Mononuclear cell (primary cell): ENCODE data around the gene PIP4K2A. TPM values are rescaled to one million over a fixed set of nuclear protein-coding genes. Genes with fewer than 3 reads are reported as not detected.
"Not testable (repeated sequence)": the region's sequence is repeated elsewhere in the genome, so short reads cannot be mapped to it uniquely, and the experiment has no call there.

Experiments
- H3K27me3 ChIP-seq: 2 replicates; pipeline ENCODE4 v1.6.0; 2011; ENCODE audit warnings: low read length, control low read depth; ENCODE audit not compliant: insufficient read depth
- H3K4me1 ChIP-seq: 2 replicates; pipeline ENCODE4 v1.5.1; 2011; ENCODE audit warnings: mild to moderate bottlenecking, low read length, control low read depth; ENCODE audit not compliant: insufficient read depth
- H3K4me3 ChIP-seq: 2 replicates; pipeline ENCODE4 v1.5.1; 2011; ENCODE audit warnings: mild to moderate bottlenecking, low read length, moderate library complexity
- H3K9me3 ChIP-seq: 2 replicates; pipeline ENCODE4 v1.5.1; 2011; ENCODE audit warnings: low read depth, mild to moderate bottlenecking, control low read depth, low read length
- total RNA-seq: library from RNA; depleted of rRNA; stranded (reverse); fragments of >200 nt; gene quantifications from one replicate; pipeline ENCODE4 v1.2.3, GENCODE V29; 2012

PIP4K2A gene
- total RNA-seq, 1 donor: 126 TPM

GRCh38 chr10:22693371-22693784 lies 21.0 kb downstream of the PIP4K2A start:
- Histone ChIP-seq H3K4me3 (no peak overlapping the region), H3K27me3 (no peaks in the 10 kb centered on the region), H3K4me1 (peaks cover 63% of the 10 kb centered on the region), H3K9me3 (no peaks in the 10 kb centered on the region)

GRCh38 chr10:22692119-22692518 lies 22.3 kb downstream of the PIP4K2A start:
- H3K4me3 ChIP-seq, H3K27me3 ChIP-seq, H3K9me3 ChIP-seq: not testable (repeated sequence)
- peaks cover 59% of the 10 kb centered on the region for H3K4me1 ChIP-seq

- Histone ChIP-seq H3K27me3 (no peaks in the 10 kb centered on the region), H3K4me3 (no peak overlapping the region), H3K4me1 (peaks cover 69% of the 10 kb centered on the region), H3K9me3 (no peaks in the 10 kb centered on the region)
Measured at GRCh38 chr10:22690614-22691431, 23.6 kb downstream of the PIP4K2A start.

- Histone ChIP-seq H3K4me3 (no peak overlapping the region), H3K9me3 (no peaks in the 10 kb centered on the region), H3K4me1 (peaks cover 76% of the 10 kb centered on the region)
Measured at GRCh38 chr10:22690158-22690557, 24.2 kb downstream of the PIP4K2A start.

GRCh38 chr10:22686347-22686746 lies 28.0 kb downstream of the PIP4K2A start:
- Histone ChIP-seq H3K4me3 (no peak overlapping the region), H3K4me1 (peaks cover 84% of the 10 kb centered on the region), H3K27me3 (no peaks in the 10 kb centered on the region), H3K9me3 (no peaks in the 10 kb centered on the region)

More at GRCh38 chr10:22690158-22690557, 24.2 kb downstream of the PIP4K2A start:
- H3K27me3 ChIP-seq: no peaks in the 10 kb centered on the region

GRCh38 chr10:22685926-22686325 lies 28.5 kb downstream of the PIP4K2A start:
- H3K27me3 ChIP-seq: no peaks in the 10 kb centered on the region
- no peaks in the 10 kb centered on the region for H3K9me3 ChIP-seq
- no peak overlapping the region for H3K4me3 ChIP-seq
- H3K4me1 ChIP-seq: peaks cover 84% of the 10 kb centered on the region

GRCh38 chr10:22684699-22685098 lies 29.7 kb downstream of the PIP4K2A start:
- no peak overlapping the region for H3K4me3 ChIP-seq

GRCh38 chr10:22683140-22683389 lies 31.3 kb downstream of the PIP4K2A start:
- H3K4me1 ChIP-seq: peaks cover 79% of the 10 kb centered on the region
- H3K27me3 ChIP-seq: no peaks in the 10 kb centered on the region
- no peak overlapping the region for H3K4me3 ChIP-seq
- H3K9me3 ChIP-seq: no peaks in the 10 kb centered on the region

More at GRCh38 chr10:22684699-22685098, 29.7 kb downstream of the PIP4K2A start:
- no peaks in the 10 kb centered on the region for H3K27me3 ChIP-seq
- no peaks in the 10 kb centered on the region for H3K9me3 ChIP-seq
- peaks cover 80% of the 10 kb centered on the region for H3K4me1 ChIP-seq

GRCh38 chr10:22682237-22683139 lies 31.9 kb downstream of the PIP4K2A start:
- Histone ChIP-seq H3K4me3 (no peak overlapping the region), H3K9me3 (no peaks in the 10 kb centered on the region), H3K27me3 (no peaks in the 10 kb centered on the region), H3K4me1 (peaks cover 83% of the 10 kb centered on the region)

GRCh38 chr10:22681783-22682183 lies 32.6 kb downstream of the PIP4K2A start:
- H3K4me1 ChIP-seq: peaks cover 86% of the 10 kb centered on the region
- no peak overlapping the region for H3K4me3 ChIP-seq
- H3K27me3 ChIP-seq: no peaks in the 10 kb centered on the region
- H3K9me3 ChIP-seq: no peaks in the 10 kb centered on the region

- Histone ChIP-seq H3K4me1 (peaks cover 86% of the 10 kb centered on the region), H3K4me3 (no peak overlapping the region)
Measured at GRCh38 chr10:22681301-22681700, 33.1 kb downstream of the PIP4K2A start.

GRCh38 chr10:22679608-22680007 lies 34.8 kb downstream of the PIP4K2A start:
- Histone ChIP-seq H3K27me3 (no peaks in the 10 kb centered on the region), H3K4me1 (peaks cover 87% of the 10 kb centered on the region), H3K9me3 (no peaks in the 10 kb centered on the region), H3K4me3 (no peak overlapping the region)

More at GRCh38 chr10:22681301-22681700, 33.1 kb downstream of the PIP4K2A start:
- Histone ChIP-seq H3K27me3 (no peaks in the 10 kb centered on the region), H3K9me3 (no peaks in the 10 kb centered on the region)

- no peak overlapping the region for H3K4me3 ChIP-seq
- peaks cover 77% of the 10 kb centered on the region for H3K4me1 ChIP-seq
- H3K27me3 ChIP-seq: no peaks in the 10 kb centered on the region
- H3K9me3 ChIP-seq: no peaks in the 10 kb centered on the region
Measured at GRCh38 chr10:22677333-22677732, 37.0 kb downstream of the PIP4K2A start.

- Histone ChIP-seq H3K9me3 (no peaks in the 10 kb centered on the region), H3K4me3 (no peak overlapping the region), H3K4me1 (peaks cover 72% of the 10 kb centered on the region), H3K27me3 (no peaks in the 10 kb centered on the region)
Measured at GRCh38 chr10:22676435-22676834, 37.9 kb downstream of the PIP4K2A start.

GRCh38 chr10:22674573-22674930 lies 39.8 kb downstream of the PIP4K2A start:
- no peaks in the 10 kb centered on the region for H3K27me3 ChIP-seq
- no peaks in the 10 kb centered on the region for H3K9me3 ChIP-seq
- H3K4me3 ChIP-seq: no peak overlapping the region
- H3K4me1 ChIP-seq: peaks cover 64% of the 10 kb centered on the region
